GM06990 (cell line): ENCODE measurements around the gene RAB28.

Source experiments
- DNase-seq: peaks from one replicate; pipeline ENCODE4 v3.0.0-alpha.2; 2011; ENCODE audit not compliant: insufficient read length; ENCODE audit errors: extremely low read depth
- H3K27me3 ChIP-seq: replicated peaks from 2 replicates; pipeline ENCODE4 v1.6.0; 2011; ENCODE audit warnings: low read length; ENCODE audit not compliant: control insufficient read depth, insufficient read depth
- H3K36me3 ChIP-seq: 2 replicates; pipeline ENCODE4 v1.5.1; 2011; ENCODE audit warnings: low read length; ENCODE audit not compliant: control insufficient read depth, insufficient read depth
- H3K4me3 ChIP-seq: replicated peaks from 2 replicates; pipeline ENCODE4 v1.5.1; 2011; ENCODE audit warnings: low read depth, mild to moderate bottlenecking, control low read depth, low read length
- TF ChIP-seq, protein P1 (sequence below): IDR thresholded peaks from 2 replicates; pipeline ENCODE4 v1.5.1; 2011; ENCODE audit warnings: low read length, control low read depth, mild to moderate bottlenecking, inconsistent platforms; ENCODE audit not compliant: insufficient read depth, poor library complexity, severe bottlenecking

The RAB28 gene

DNA sequence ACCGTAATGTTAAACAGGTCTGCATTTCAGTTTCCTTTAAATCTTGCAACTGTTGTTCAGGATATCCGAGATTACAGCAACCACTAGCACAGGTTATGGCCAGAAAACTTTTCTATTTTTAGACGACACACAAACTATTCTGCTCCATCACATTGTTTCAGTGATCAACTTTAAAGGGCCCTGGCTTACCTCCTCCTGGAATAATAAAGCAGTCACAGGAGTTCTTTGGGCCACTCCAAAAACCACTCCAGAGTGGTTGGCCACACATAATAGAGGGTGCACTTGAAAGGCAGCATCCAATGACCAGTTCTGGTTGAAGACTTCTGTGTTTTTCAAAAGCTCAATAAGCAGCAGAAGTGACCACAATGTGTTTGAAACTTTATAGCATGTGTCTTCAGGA, 118.9 kb downstream of the RAB28 start:
- Histone ChIP-seq H3K36me3 (no peaks in the 10 kb centered on the region; the same call in 1 of the 2 replicates), H3K27me3 (no peaks in the 10 kb centered on the region), H3K4me3 (no peak overlapping the region)
- TF ChIP-seq, protein P1, sequence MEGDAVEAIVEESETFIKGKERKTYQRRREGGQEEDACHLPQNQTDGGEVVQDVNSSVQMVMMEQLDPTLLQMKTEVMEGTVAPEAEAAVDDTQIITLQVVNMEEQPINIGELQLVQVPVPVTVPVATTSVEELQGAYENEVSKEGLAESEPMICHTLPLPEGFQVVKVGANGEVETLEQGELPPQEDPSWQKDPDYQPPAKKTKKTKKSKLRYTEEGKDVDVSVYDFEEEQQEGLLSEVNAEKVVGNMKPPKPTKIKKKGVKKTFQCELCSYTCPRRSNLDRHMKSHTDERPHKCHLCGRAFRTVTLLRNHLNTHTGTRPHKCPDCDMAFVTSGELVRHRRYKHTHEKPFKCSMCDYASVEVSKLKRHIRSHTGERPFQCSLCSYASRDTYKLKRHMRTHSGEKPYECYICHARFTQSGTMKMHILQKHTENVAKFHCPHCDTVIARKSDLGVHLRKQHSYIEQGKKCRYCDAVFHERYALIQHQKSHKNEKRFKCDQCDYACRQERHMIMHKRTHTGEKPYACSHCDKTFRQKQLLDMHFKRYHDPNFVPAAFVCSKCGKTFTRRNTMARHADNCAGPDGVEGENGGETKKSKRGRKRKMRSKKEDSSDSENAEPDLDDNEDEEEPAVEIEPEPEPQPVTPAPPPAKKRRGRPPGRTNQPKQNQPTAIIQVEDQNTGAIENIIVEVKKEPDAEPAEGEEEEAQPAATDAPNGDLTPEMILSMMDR, result no peak
- no peak for DNase-seq

DNA sequence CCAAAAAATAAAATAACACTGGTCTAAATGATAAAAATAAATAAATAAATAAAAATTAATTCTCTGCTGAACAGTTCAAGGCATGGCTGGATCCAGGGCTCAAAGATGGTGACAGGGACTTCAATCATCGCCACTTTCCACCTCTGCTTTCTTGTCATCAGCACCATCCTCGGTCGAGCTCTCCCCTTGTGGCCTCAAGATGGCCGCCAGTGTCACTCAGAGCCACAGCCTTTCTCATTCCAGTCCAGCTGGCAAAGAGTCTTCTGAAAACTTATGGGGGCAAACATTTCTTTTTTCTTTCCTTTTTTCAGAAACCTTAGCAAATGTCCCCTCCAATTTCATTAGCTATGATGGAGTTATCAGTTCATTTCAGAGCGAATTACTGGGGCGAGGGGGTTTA, 119.5 kb downstream of the RAB28 start:
- Histone ChIP-seq H3K27me3 (no peaks in the 10 kb centered on the region), H3K4me3 (no peak overlapping the region), H3K36me3 (no peaks in the 10 kb centered on the region; the same call in 1 of the 2 replicates)
- TF ChIP-seq, protein P1, result no peak
- DNase-seq, result no peak

DNA sequence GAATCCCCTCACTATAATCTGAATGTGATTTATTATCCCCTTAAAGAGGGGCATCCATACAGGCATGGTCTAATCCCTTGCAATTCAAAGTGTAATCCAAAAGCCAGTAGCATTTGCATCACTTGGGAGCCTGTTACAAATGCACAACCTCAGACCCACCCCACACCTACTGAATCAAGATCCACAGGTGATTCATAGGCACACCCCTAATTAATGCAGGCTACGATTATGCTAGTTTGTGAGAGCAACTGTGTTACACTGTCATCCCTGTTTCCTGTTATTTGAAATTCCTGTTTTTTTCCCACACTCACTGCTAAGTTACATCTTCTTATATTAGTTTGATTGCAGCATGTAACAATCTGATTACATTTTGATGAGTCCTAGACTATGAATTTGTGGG, 120.0 kb downstream of the RAB28 start:
- TF ChIP-seq, protein P1, result no peak
- Histone ChIP-seq H3K36me3 (no peaks in the 10 kb centered on the region; the same call in 1 of the 2 replicates), H3K27me3 (no peaks in the 10 kb centered on the region), H3K4me3 (no peak overlapping the region)
- DNase-seq, result no peak

DNA sequence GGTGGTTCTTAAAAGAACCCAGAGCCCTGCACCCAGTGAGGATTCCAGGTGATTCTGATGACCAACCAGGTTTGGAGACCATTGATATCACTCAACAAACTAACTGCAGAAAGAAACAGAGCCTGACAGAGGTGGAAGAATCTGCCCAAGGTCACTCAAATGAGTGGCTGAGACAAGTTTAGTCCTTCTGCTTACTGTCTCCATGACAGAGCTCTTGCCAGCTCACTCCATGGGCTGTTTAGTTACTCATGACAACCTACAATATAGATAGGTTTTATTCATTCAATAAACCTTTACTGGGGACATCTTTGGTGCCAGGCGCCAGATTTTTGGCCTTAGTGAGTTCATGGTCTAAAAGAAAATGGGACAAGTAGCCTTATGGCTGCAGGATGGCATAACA, 124.3 kb downstream of the RAB28 start:
- no peak overlapping the region for H3K4me3 ChIP-seq
- DNase-seq, result no peak
- H3K27me3 ChIP-seq, result no peaks in the 10 kb centered on the region
- H3K36me3 ChIP-seq, result no peaks in the 10 kb centered on the region
- TF ChIP-seq, protein P1, result no peak

DNA sequence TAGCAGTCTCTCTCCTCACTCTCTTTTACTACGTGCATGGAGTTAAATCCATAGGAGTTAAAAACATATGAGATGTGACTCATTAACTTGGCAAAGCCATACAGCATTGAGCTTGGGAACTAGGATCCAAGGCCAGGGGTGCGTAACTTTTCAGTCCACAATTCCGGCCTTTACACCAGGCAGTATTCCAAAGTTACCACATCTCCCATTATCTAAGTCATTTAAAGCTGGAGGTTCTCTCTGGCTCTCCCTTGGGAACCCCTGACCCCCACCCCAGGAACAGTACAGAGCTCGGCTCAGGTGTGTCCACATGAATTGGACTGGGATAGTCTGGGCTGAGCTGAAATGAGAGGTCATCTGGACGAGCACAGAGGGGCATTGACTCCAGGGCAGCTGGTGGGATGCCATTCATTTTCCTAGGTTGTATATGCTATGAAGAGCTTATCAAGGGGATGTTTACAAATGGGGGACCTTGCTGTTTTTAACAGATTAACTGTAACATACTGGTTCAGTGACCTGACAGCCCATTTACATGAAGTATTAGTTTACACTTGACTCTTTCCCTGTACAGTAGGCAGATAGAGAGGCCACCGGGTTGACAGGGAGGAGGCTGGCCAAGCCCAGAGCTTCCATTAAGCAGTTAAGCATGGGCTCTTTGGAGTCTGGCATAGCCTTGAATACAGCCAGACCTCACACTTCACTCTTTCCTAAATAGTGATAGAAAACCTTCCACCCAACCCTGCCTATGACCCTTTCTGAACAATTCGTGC, 128.8 kb downstream of the RAB28 start:
- no peaks in the 10 kb centered on the region for H3K27me3 ChIP-seq
- no peak overlapping the region for H3K4me3 ChIP-seq
- TF ChIP-seq, protein P1, result no peak
- no peaks in the 10 kb centered on the region for H3K36me3 ChIP-seq
- DNase-seq, result no peak

DNA sequence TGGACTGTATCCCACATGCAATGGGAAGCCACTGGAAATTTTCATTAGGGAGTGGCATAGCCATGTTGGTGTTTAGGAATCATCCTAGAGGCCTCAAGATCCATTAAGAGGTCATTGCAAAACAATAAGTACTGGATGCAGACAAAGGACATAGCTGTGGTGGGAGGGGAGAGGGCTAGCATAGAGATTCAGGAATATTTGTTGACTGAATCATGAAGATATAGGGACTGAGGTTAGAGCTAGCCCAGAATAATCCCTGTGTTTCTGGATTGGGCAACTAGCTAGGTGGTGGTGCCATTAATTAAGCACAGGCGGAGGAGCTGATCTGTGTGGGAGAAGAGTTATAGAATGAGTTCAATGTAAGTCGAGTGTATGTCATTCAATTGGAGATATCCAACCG, 135.0 kb downstream of the RAB28 start:
- H3K4me3 ChIP-seq, result no peak overlapping the region
- H3K36me3 ChIP-seq, result no peaks in the 10 kb centered on the region
- TF ChIP-seq, protein P1, result no peak
- H3K27me3 ChIP-seq, result no peaks in the 10 kb centered on the region
- DNase-seq, result no peak
